Epithelial cell of prostate (primary cell): ENCODE measurements around the gene CETN1.

Experiments
- DNase-seq: peaks from one replicate; pipeline ENCODE4 v3.0.0-alpha.2; 2011; ENCODE audit warnings: low read depth, low spot score
- H3K27ac ChIP-seq: fragments of 450-650 bp; 2 replicates; pipeline ENCODE4 v1.5.1; 2017; ENCODE audit warnings: mild to moderate bottlenecking

Gene CETN1

DNA sequence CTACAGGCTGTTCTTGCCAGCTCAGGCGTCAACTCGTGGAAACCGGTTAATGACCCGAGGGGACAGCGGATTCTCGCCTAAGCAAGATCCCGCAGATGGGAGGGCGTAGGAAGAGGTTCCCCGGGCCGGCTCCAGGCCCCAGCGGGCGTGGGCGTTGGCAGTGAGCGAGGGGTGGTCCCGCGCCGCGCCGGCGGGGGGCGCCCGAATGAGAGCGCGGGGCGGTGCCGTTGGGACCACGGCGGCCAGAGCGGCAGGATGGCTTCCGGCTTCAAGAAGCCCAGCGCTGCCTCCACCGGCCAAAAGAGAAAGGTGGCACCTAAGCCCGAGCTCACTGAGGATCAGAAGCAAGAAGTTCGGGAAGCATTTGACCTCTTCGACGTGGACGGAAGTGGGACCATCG, at the start of gene CETN1:
Gene CETN1 (plus strand): TSS at position 227 of the 400 bp plus-strand sequence. CDS start 29 bp downstream, at position 256.
- no peak for DNase-seq
- H3K27ac ChIP-seq = no peak within 1 kb of the TSS

DNA sequence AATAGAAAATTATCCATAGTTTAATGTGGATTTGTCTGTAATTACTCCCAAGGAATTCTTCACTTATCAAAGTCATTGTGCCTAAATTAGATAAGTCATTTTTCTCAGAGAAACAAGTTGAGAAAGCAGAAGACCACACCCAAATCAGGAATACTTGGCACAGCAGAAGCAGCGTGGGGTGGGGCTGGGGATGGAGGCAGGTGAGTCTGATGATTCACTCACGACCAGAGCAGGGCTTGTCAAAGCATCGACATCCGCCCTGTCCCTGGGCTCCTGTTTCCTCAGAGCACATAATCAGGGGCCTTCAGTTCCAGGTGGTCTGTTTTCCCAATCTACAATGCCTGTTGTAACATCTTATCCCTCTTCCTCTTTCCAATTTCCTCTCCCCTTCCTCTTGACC, 48.2 kb upstream of the CETN1 start:
- no peak overlapping the region for H3K27ac ChIP-seq

DNA sequence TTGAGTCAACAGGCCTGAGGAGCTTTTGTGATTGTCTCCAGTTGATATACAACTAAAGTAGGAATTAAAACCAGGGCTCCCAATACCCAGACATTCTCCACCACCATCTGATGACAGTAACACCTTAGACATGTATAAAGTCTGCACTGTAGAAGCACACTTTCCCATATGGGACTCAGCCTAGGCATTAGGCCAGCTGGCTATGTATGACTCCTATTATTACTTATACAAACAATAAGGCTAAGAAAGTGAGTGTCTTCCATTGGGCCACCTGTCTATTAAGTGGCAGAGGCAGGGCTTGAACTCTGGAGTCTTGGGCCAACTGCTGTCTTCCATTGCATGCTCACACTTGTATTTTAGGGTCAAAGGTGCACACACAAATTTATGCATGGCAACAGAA, 47.5 kb upstream of the CETN1 start:
- H3K27ac ChIP-seq = no peak overlapping the region
- DNase-seq = no peak

More for the DNA sequence above, 48.2 kb upstream of the CETN1 start:
- peak; percentile 34 for DNase-seq

DNA sequence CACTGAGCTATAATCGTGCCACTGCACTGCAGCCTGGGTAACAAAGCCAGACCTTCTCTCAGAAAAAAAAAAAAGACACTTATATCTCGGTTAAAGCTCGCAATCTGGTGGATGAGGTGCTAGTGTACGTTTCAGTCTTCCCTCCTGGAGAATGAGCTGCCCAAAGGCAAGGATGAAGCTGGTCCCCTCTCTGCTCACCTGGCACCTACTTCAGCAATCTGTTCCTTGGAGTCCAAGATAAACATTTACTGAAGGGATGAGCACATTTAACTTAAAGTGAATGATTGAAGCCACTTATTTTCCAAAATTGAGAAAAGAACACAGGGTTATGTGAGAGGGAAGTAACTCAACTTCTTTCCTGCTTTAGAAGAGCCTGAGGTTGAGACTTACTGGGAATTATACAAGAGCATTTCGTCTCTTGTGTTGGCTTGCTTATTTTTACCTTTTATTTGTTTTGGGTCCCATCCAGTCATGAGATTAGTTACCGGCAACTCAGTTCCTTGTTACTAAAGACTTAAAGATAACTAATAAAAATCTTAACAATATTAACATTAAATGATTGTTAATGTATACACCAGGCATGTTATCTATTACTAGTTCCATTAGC, 46.1 kb upstream of the CETN1 start:
- DNase-seq = no peak
- no peak overlapping the region for H3K27ac ChIP-seq

DNA sequence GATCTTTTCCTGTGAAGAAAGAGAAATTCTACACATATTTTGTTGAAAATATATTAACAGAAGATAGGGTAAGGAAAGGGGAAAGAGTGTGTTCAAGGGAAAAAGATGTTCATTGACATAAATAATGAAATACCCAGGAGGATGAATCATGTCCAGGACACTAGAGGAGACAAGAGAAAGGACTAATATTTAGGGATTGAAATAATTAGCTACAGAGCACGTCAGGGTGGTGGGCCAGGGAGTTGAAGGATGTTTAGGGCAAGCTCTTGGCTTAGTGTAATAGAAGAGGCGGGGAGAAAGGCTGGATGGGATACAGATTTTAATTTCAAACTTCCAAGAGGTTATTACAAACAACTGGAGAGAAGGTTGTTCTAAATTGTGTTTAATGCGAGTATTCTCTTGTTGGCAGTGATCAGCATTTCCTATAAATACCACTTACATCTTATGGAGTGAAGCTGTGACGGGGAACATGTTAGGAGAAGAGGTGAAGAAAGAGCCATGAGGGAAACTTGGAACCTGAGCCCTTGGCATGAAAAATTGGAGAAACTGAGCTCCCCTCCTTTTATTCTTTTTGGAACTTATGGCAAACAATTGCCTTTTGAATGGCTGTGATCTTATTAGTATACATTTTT, 36.6 kb upstream of the CETN1 start:
- DNase-seq = no peak
- no peak overlapping the region for H3K27ac ChIP-seq

DNA sequence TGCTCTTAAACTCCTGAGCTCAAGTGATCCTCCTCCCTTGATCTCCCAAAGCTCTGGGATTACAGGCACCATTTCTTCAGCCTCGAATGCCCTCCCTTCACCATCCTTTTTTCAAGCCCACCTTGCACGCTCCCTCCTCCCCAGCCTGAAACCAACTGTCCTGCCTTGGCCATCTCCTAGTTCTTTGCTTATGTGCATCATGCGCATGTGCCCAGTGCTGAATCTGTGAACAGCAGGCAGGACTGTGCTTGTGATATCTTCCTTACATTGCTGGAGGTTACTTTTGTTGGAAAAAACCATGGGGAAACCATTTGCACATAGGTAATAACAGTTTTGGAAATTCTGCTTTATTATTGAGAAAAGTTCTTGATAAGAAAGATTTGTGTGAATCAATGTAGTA, 30.2 kb upstream of the CETN1 start:
- no peak for DNase-seq
- no peak overlapping the region for H3K27ac ChIP-seq

DNA sequence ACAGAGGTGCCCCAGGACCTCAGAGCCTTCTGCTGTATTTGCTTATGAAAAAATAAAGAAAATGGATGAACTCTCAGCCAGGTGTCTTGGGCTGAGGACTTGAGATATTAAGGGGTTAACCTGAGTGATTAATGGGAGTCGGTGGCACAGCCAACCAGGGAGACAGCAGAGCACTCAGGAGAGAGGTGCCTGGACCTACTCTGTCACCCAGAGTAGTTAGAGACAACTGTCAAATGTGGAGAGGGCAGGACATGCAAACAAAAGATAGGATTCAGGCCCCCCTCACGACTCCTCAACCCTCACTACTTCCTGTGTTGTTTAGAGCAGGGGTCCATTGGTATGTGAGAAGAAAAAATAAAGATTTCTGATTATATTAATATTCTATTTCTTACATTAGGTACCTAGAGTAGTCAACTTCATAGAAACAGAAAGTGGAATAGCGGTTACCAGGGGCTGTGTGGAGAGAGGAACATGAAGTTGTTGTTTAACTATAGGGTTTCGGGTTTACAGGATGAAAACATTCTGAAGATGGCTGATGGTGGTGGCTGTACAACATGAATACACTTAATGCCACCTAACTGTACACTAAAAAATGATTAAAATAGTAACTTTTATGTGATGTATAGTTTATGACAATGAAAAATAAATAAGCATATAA, 28.6 kb upstream of the CETN1 start:
- DNase-seq = no peak

DNA sequence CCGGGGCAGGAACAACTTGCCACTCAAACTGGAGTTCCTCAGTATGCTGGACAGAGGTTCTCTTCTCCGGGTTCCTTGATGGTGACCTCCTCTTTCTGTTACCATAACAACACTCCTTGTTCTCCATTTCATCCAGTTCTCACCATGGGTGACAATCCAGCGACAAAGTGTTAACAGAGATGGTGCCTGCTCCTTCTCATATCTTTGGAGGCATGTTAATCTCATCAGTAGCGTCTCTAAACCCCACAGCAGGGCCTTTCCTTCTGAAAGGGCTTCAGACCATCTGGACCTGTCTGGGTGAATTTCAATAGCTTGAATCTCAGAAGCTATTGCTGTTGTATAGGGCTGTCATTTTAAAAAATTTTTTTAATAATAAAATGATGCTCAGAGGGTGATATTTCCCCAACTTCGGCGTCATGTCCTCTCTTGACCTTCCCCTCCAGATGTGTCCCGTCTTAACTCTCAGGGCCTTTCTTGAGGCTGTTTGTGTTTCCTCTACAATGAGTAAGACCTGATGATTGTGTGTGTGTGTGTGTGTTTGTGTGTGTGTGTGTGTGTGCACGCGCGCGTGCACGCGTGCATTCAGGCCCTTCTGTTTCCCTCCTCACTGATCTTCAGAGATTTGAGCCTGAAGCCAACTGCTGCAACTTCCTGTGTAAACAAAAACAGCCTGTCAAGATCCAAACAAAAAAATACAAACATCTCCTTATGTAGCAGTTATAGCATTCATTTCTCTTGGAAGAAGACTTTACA, 24.3 kb upstream of the CETN1 start:
- H3K27ac ChIP-seq = no peak overlapping the region
- DNase-seq = no peak

More for the DNA sequence above, 28.6 kb upstream of the CETN1 start:
- no peak overlapping the region for H3K27ac ChIP-seq

DNA sequence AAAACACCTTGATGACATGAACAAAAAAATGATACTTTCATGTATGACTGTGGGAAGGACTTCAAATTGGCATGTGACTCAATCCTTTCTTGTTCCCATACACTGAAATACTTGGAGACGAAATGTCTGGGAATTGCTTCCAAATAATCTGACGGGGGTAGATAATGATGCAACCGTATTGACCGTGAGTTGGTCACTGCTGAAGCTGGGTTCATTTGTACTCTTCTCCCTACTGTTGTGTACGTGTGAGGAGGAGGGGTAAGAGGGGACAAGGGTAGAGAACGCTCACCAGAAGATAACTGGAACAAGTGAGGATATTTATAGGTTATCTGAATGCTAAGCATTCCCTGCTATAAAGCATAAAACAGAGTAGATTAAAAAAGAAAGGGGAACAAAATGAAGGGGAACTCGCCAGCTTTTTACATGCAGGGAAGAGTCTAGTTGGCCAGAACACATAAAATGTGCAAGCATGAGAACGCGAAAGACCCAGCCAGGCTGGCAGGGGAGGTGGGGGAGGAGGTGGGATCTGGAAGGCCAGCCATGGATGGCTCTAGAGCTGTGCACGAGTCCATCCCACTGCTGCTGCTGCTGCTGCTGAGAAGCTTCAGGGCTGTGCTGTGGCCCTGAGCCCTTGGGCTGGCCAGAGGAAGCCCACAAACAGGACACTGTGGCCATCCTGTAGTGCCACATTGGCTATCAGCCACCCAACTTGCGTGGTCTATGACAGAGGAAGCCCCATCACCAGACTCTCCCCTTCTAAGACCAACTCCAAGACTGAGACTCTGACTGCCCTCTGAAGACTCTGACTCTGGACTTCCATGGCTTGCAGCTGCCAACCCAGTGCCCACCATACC, 15.2 kb upstream of the CETN1 start:
- no peak overlapping the region for H3K27ac ChIP-seq
- no peak for DNase-seq

DNA sequence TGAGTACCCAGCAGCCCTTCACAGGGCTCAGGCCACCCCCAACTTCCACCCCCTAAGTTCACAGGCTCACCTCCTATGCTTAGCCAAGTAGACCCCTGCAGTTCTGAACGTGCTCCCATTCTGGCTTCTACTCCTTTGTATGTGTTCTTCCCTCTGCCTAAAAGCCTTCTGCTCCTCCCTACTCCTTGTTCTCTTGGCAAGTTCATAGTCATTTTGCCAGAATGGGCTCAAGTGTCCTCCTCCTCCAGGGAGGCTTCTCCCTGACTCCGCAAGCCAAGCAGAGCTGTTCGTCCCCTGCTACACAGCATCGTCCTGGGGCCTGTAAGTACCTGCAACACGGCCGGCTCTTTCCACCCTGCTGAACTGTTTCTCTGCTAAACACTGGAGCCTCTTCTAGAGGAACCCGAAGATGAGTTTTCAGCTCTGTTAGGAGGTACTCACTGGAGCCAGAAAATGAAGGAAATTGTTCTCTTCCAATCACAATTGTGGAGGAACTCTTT, 14.6 kb upstream of the CETN1 start:
- H3K27ac ChIP-seq = no peak overlapping the region
- DNase-seq = no peak

DNA sequence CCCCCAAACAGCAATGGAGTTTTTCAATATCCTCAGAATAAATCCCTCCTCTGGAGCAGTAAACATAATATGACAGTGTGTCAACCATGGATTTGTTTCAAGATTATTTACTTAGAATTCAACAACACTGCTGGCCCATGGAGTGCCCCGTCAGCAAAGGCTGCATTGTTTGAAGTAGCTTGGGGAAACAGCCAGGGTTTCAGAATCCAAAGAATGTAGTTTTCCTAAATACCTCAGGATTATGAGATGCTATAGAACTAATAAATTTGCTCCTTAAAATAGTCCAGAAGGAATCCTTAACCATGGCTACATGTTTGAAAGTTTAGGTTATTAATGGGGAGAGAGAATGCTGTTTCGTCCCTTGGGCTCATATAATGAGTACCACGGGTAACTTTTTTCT, 13.1 kb upstream of the CETN1 start:
- H3K27ac ChIP-seq = no peak overlapping the region
- no peak for DNase-seq

DNA sequence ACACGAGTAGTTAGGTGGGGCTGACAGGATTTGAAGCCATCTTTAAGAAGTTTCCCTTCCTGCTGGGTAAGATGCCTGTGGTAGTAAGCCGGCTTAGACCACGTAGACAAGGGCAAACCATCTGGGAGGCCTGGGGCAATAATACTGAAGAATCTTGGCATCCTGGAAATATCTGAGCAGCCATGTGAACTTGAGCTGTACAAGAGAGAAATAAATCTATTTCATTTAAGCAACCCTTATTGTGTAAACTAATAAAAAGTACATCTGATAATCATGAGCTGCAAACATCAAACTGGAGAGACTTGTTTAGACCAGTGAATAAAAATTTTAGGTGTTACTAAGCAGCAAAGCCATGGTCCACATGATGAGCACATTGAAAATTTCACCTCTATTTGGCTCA, 11.4 kb upstream of the CETN1 start:
- no peak overlapping the region for H3K27ac ChIP-seq
- DNase-seq = peak; percentile 14

DNA sequence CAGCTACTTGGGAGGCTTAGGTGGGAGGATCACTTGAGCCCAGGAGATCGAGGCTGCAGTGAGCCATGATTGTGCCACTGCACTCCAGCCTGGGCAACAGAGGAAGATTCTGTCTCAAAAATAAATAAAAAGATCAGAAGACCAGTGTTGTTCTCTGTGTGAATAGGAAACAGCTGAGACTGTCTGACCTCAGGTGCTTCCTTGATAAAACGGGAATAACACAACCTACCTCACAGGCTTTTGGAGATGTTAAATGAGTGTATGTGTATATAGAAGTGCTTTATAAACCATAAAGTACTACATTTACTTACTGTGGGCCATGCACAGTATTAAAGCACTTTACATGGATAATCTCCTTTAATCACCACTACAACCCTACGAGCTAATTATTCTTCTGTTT, 9.9 kb upstream of the CETN1 start:
- no peak for DNase-seq
- H3K27ac ChIP-seq = no peak overlapping the region

DNA sequence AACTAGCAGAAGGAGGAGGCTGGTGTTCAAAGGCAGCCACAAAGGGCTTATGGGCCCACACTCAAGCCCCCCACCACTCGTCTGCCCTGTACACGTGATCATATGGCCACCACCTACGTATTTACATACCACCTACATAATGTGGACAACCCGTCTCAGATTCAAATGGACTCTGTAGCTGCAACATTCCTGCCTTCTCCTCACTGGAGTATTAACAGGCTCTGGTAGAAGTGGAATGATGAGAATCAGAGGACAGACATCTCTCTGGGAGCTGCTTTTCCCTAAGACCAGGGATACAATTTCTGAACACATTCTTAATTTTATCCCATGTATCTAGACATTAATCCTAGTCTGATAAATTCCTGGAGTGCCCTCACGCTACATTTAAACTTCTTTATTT, 9.5 kb upstream of the CETN1 start:
- DNase-seq = no peak
- no peak overlapping the region for H3K27ac ChIP-seq

DNA sequence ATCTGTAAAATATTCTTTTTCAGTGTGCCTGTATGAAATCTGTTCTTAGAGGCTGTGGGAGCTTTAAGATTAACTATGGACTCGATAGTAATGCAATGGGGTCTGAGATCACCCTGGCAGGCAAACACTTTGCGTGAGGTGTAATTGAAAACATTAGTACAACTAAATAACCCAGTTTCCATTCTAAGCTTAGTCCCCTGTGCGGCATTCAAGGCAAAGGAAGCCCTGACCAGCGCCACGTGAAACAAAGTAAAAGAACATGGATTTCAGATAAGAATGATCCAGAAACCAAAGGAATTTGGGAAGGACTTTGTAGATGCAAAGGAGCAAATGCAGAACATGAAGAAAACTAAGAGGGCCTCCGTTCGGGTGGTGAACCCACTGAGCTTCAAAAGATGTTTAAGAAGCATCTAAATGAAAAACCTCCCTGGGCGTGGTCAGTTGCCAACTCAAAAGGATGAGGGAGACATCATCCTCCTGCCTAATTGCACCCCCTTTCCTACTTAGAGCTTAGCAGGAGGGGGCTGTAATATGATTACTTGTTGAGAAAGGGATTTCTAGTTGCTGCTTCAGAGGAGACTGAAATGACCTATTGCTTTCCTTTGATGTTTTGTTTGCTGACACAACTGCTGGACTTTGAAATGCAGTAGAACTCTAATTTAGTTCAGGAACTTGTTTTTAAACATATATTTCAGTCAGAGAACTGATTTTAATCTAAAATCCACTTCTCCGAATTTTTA, 7.9 kb upstream of the CETN1 start:
- no peak for DNase-seq
- no peak overlapping the region for H3K27ac ChIP-seq

DNA sequence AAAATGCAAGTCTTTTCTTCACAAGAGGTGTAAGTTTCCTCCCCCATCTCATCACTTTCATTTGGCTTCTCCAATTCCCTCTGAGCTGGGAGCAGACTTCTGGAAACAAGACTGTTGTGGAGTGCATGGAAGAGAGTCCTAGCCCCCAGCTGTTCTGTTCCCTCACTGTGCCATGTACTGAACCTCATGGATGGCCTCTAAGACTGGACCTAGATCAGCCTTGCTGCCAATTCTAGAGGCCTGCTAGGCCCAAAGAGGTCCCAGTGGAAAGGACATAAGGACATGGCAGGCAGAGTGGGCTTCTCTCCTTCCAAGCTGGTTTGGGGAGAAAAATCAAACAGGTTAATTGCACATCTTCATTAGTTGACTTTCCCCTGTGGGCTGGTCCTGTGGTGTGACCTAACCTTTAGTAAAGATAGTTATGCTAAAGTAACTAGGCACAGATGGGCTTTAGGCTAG, 7.3 kb upstream of the CETN1 start:
- no peak overlapping the region for H3K27ac ChIP-seq
- DNase-seq = no peak

DNA sequence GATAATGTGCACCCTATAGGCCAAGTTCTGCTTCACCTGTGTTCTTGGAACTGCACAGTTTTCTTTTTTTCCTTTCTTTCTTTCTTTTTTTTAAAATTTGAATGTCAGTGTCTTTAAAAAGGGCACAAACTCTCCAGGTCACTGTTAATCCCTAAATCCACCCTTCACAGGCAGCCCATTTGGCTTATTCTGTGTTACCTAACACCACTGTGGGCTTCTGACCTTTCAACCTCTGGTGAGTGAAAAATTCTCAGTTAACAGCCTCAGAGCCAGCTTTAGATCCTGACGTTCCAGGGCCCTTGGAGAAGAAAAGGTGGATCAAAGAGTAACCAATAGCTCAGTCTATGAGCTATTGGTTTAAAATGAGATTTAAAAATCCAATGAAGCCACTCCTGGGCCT, 6.8 kb upstream of the CETN1 start:
- no peak for DNase-seq
- no peak overlapping the region for H3K27ac ChIP-seq

DNA sequence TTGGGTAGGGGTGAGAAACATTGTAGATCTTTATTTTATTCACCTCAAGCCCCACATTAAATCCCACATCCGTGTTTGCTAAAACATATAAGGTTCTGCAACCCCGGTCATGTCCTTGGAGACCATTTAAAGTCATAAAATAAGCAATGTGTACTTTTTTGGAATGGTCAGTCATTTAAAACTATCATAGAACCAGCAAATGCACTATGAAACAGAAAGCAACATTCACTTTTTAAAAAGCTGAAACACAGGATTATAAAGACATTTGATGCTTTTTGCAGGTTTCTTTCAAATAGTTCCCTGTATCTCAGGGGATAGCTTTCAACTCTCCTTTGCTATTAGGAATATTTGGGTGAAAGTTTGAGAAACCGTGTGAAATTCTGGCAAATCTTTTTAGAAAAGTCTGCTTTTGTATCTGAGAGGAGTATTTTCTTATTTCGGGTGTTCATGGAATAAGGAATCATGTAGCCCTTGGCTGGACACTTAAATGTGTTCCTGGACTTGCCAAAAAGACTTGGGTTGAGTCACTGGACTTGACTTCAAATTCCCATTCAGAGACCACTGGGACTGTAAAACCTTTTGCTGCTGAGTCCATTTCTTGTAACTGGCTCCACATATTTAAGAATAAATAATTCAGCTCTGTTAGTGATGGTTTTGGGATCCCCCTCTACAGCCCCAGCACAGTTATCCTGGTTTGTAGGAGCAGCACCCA, 5.9 kb upstream of the CETN1 start:
- DNase-seq = no peak

More for the DNA sequence above, 5.9 kb upstream of the CETN1 start:
- no peak overlapping the region for H3K27ac ChIP-seq
